GM12878 (cell line): ENCODE data around the gene CXCL12. TPM values are rescaled to one million over a fixed set of nuclear protein-coding genes. Genes with fewer than 3 reads are reported as not detected.

Source experiments
- ATAC-seq: fragments of 200-7000 bp; cut with Tn5 transposase; 3 replicates; pipeline ENCODE4 v1.9.1; 2020; ENCODE audit warnings: mild to moderate bottlenecking, moderate library complexity
- BruUV-seq: library from RNA; stranded (reverse); fragments of 400-500 nt; replicated peaks from 2 replicates; lab custom pipeline; 2021; lab: Mats Ljungman, UMichigan
- CTCF ChIA-PET: fragments of 300-600 bp; sonication (Branson Sonifier 250); formaldehyde crosslinking; extraction: SDS; loops from one replicate; lab custom pipeline; 2021; ENCODE audit warnings: inconsistent platforms; lab: Yijun Ruan, JAX
- POLR2A ChIA-PET: fragments of 350-600 bp; formaldehyde crosslinking; extraction: SDS; loops from one replicate; lab custom pipeline; 2021; ENCODE audit warnings: inconsistent platforms; lab: Charles Lee
- RAD21 ChIA-PET: fragments of 300-600 bp; sonication (Branson Sonifier 250); formaldehyde crosslinking; loops from one replicate; lab custom pipeline; 2023; ENCODE audit warnings: antibody characterized with exemption; ENCODE audit not compliant: unreplicated experiment; lab: Charles Lee
- SMC1A ChIA-PET: fragments of 300-600 bp; sonication (Branson Sonifier 250); formaldehyde crosslinking; loops from one replicate; lab custom pipeline; 2023; ENCODE audit not compliant: unreplicated experiment, uncharacterized antibody; lab: Charles Lee
- DNase-seq: peaks from one replicate; pipeline ENCODE4 v3.0.0-alpha.2; 2011; ENCODE audit warnings: low read depth, low spot score
- FAIRE-seq: peaks from 3 replicates; lab custom pipeline; 2011; peaks lifted over from hg19 to GRCh38; lab: Jason Lieb, UNC
- H2AFZ ChIP-seq: 2 replicates; pipeline ENCODE4 v1.6.0; 2011; ENCODE audit warnings: low read depth, low read length, control low read depth; ENCODE audit not compliant: control insufficient read depth
- H3K27ac ChIP-seq: 2 replicates; pipeline ENCODE4 v1.5.1; 2011; ENCODE audit warnings: control low read depth; ENCODE audit not compliant: control insufficient read depth, insufficient read depth
- H3K27me3 ChIP-seq, 2 experiments: replicated peaks in 1 of 2; 2 replicates each; pipeline versions ENCODE4 v1.6.0 to v1.6.1; 2011; ENCODE audit warnings: low read length in 1 of 2; ENCODE audit not compliant: control insufficient read depth in 2 of 2, insufficient read depth in 2 of 2
- H3K36me3 ChIP-seq, 2 experiments: 2 replicates each; pipeline ENCODE4 v1.5.1; 2011; ENCODE audit warnings: low read length in 1 of 2; ENCODE audit not compliant: control insufficient read depth in 2 of 2, insufficient read depth in 2 of 2
- H3K4me1 ChIP-seq: 2 replicates; pipeline ENCODE4 v1.6.1; 2011; ENCODE audit warnings: mild to moderate bottlenecking, low read length, moderate library complexity, mixed read lengths; ENCODE audit not compliant: control insufficient read depth, insufficient read depth
- H3K4me2 ChIP-seq: 2 replicates; pipeline ENCODE4 v1.6.0; 2011; ENCODE audit warnings: control low read depth; ENCODE audit not compliant: control insufficient read depth, insufficient read depth
- H3K4me3 ChIP-seq: fragments of 200-600 bp; sonication (generic); 2 replicates; pipeline ENCODE4 v1.5.1; 2016
- H3K79me2 ChIP-seq: 2 replicates; pipeline ENCODE4 v1.6.0; 2011; ENCODE audit warnings: low read length; ENCODE audit not compliant: control insufficient read depth, insufficient read depth
- H3K9ac ChIP-seq: 2 replicates; pipeline ENCODE4 v1.8.0; 2011; ENCODE audit warnings: low read length, control low read depth, mixed read lengths; ENCODE audit not compliant: control insufficient read depth, insufficient read depth
- H3K9me3 ChIP-seq: replicated peaks from 3 replicates; pipeline ENCODE4 v1.5.1; 2011; ENCODE audit warnings: mild to moderate bottlenecking, low read length; ENCODE audit not compliant: control insufficient read depth, insufficient read depth
- H4K20me1 ChIP-seq: 2 replicates; pipeline ENCODE4 v1.6.0; 2011; ENCODE audit not compliant: control insufficient read depth, insufficient read depth
- BRCA1 ChIP-seq: IDR thresholded peaks from 2 replicates; pipeline ENCODE4 v1.6.1; 2011; ENCODE audit warnings: low read depth, low read length, improper control_type of control experiment
- CREB1 ChIP-seq: IDR thresholded peaks from 2 replicates; pipeline ENCODE4 v1.6.1; 2012; ENCODE audit warnings: low read depth, mild to moderate bottlenecking, inconsistent platforms
- EP300 ChIP-seq, 2 experiments: fragments of 150-350 bp in 1 of 2; IDR thresholded peaks; 2 replicates each; pipeline ENCODE4 v1.6.1; 2011 to 2012; ENCODE audit warnings: low read depth in 2 of 2, low read length in 2 of 2, borderline replicate concordance in 1 of 2, improper control_type of control experiment in 1 of 2, inconsistent platforms in 1 of 2; ENCODE audit not compliant: control insufficient read depth in 1 of 2
- HDGF ChIP-seq: fragments of 450-650 bp; IDR thresholded peaks from 2 replicates; pipeline ENCODE4 v1.6.1; 2016; ENCODE audit warnings: antibody characterized with exemption
- JUNB ChIP-seq: IDR thresholded peaks from 2 replicates; pipeline ENCODE4 v1.6.1; 2016; ENCODE audit warnings: antibody characterized with exemption, mild to moderate bottlenecking
- KAT2A ChIP-seq: conservative IDR thresholded peaks from 2 replicates; pipeline ENCODE4 v1.6.1; 2011; ENCODE audit warnings: low read depth, low read length; ENCODE audit not compliant: control insufficient read depth
- MEF2A ChIP-seq: IDR thresholded peaks from 2 replicates; pipeline ENCODE4 v1.6.1; 2011; ENCODE audit warnings: low read depth, mild to moderate bottlenecking, low read length, moderate library complexity; ENCODE audit not compliant: insufficient read depth
- POLR2A ChIP-seq: IDR thresholded peaks from 2 replicates; pipeline ENCODE4 v1.6.1; 2011; ENCODE audit warnings: low read depth, mild to moderate bottlenecking, low read length
- RCOR1 ChIP-seq: conservative IDR thresholded peaks from 2 replicates; pipeline ENCODE4 v1.6.1; 2012; ENCODE audit warnings: low read depth, low read length, improper control_type of control experiment
- TAF1 ChIP-seq: IDR thresholded peaks from 2 replicates; pipeline ENCODE4 v1.6.1; 2011; ENCODE audit warnings: mild to moderate bottlenecking, low read depth, low read length, borderline replicate concordance
- WRNIP1 ChIP-seq: IDR thresholded peaks from 2 replicates; pipeline ENCODE4 v1.6.1; 2011; ENCODE audit warnings: low read depth, low read length, improper control_type of control experiment, borderline replicate concordance
- WGBS: methylation state at CpG from one replicate; pipeline ENCODE4 v1.1.6; 2016; ENCODE audit warnings: low lambda C conversion rate; ENCODE audit not compliant: insufficient replicate concordance, insufficient coverage; ENCODE audit errors: missing lambda C conversion rate; 5-methylcytosine and 5-hydroxymethylcytosine counted together
- in situ Hi-C: fragments of 300-500 bp; cut with MboI; formaldehyde crosslinking; loops from 9 replicates; pipeline ENCODE4 v1.14.3; 2018; ENCODE audit warnings: mixed read lengths
- intact Hi-C: fragments of 100-400 bp; cut with micrococcal nuclease; formaldehyde crosslinking; loops from one replicate; pipeline ENCODE4 v1.14.2; 2022; ENCODE audit not compliant: unreplicated experiment
- polyA plus RNA-seq, 11 experiments: library from polyadenylated mRNA; depleted of rRNA in 4 of 11; unstranded in 6 of 11; stranded (reverse) in 5 of 11; fragments of >200 nt; fragmentation: Nextera tagmentation in 4 of 11; fragmentation: Illumina TruSeq in 1 of 11; extraction: Ambion mirVana in 4 of 11; extraction: Trizol in 1 of 11; gene quantifications; 1 replicate in 1 of 11; 2 replicates in 10 of 11; pipeline versions ENCODE4 v1.2.1 to v1.2.3, GENCODE V29; 2011 to 2016; ENCODE audit warnings: inconsistent platforms in 2 of 11, missing spikeins in 2 of 11, low read depth in 1 of 11
- total RNA-seq, 4 experiments: library from RNA; depleted of rRNA in 3 of 4; stranded (reverse); fragments of >200 nt in 3 of 4; fragmentation: Illumina TruSeq in 1 of 4; extraction: Trizol in 1 of 4; gene quantifications; 2 replicates each; pipeline versions ENCODE4 v1.2.1 to v1.2.3, GENCODE V29; 2013 to 2021
- TF ChIP-seq, protein P1 (sequence below): fragments of 450-650 bp; IDR thresholded peaks from 2 replicates; pipeline ENCODE4 v1.6.1; 2018; ENCODE audit warnings: borderline replicate concordance, mild to moderate bottlenecking; ENCODE audit not compliant: partially characterized antibody
- TF ChIP-seq, protein P2 (sequence below): fragments of 150-350 bp; IDR thresholded peaks from 2 replicates; pipeline ENCODE4 v1.6.1; 2014; ENCODE audit warnings: mild to moderate bottlenecking, low read depth, low read length

Gene CXCL12
- total and polyA plus RNA-seq, 10 of the 15 experiments (the other 5 are each of a cell fraction or from before 2014, with no cell fraction given): 0.03 to 4.5 (median 0.53) TPM

DNA sequence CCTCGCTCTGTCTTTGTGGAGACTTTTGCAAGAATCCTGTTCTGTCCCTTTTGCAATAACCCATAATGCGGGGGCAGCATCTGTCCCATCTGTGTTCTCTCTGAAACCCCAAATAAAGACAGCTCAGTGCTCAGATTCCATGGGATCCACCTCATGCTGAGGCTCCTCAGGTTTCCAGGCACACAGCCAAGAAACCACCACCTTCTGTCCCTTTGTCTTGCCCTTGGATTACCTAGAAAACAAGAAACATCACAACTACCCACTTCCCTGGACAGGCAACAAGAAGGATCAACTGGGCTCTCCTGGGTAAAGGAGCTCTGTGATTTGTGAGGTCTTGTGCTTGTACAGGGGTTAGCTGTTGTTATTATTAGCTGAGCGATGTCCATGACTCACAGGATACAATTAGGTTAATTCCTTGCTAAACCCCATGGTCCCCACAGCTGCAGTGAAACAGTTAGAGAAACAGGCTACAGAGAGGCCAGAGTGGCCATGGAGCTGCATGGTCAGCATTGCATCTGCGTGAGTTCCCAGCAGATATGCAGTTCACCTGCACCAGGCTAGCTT, 50.2 kb downstream of the CXCL12 start:
- in situ Hi-C loops: no loop called here
- FAIRE-seq: no peak

DNA sequence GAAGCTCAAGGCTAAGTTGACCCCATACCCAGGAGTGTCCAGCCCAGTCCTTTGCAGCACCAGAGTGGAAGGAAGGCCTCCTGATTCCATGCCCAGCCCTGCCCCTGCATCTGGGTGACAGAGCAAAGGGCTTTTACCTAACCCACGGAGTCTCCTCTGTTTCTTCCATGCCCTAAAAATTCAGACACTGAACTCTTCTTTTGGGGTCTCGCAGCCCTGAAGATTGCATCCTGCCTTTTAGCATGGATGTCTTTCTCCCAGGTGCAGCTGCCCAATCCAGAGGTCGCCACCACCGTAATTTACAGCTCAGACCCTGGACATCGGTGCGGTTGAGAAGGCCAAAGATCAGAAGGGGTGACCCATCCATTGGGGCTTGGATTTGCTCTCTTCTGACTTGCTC, 50.8 kb downstream of the CXCL12 start:
- intact Hi-C loops: no loop called here
- Histone ChIP-seq H3K9ac (no peak overlapping the region), H3K27me3 (no peaks in the 10 kb centered on the region), H2AFZ (no peak overlapping the region), H3K9me3 (no peaks in the 10 kb centered on the region), H3K36me3 (no peaks in the 10 kb centered on the region), H3K4me1 (no peaks in the 10 kb centered on the region), H3K4me2 (no peak overlapping the region), H3K79me2 (no peaks in the 10 kb centered on the region), H3K4me3 (no peak overlapping the region), H4K20me1 (no peaks in the 10 kb centered on the region), H3K27ac (no peak overlapping the region)
- DNase-seq (no peak), ATAC-seq (no peak), FAIRE-seq (no peak)
- in situ Hi-C loops: no loop called here
- POLR2A ChIA-PET: no interaction called here
- 66% methylated on average over 6 of the region's 6 CpGs for WGBS
- BruUV-seq: no TSS peak
- SMC1A ChIA-PET: interaction anchor here (1.2 to 1.5 kb wide), 2 partner anchors 32 to 33 kb away, joined by 3 to 4 read pairs; no protein-coding TSS in a partner anchor
- RAD21 ChIA-PET: interaction anchor here (1.4 kb wide), 1 partner anchor 26 kb away, joined by 4 read pairs; no protein-coding TSS in a partner anchor
- CTCF ChIA-PET: no interaction called here
- TF ChIP-seq, protein P1, sequence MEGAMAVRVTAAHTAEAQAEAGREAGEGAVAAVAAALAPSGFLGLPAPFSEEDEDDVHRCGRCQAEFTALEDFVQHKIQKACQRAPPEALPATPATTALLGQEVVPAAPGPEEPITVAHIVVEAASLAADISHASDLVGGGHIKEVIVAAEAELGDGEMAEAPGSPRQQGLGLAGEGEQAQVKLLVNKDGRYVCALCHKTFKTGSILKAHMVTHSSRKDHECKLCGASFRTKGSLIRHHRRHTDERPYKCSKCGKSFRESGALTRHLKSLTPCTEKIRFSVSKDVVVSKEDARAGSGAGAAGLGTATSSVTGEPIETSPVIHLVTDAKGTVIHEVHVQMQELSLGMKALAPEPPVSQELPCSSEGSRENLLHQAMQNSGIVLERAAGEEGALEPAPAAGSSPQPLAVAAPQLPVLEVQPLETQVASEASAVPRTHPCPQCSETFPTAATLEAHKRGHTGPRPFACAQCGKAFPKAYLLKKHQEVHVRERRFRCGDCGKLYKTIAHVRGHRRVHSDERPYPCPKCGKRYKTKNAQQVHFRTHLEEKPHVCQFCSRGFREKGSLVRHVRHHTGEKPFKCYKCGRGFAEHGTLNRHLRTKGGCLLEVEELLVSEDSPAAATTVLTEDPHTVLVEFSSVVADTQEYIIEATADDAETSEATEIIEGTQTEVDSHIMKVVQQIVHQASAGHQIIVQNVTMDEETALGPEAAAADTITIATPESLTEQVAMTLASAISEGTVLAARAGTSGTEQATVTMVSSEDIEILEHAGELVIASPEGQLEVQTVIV: no peak
- TF ChIP-seq TAF1 (no peak), WRNIP1 (no peak), CREB1 (no peak), MEF2A (no peak), JUNB (no peak), KAT2A (no peak), EP300 (IDR thresholded peaks at IDR 0.05; ENCODE audit: borderline replicate concordance in 1 of 2, control insufficient read depth in 1 of 2, low read depth in 2 of 2, low read length in 2 of 2) (no peak), HDGF (no peak), BRCA1 (no peak), RCOR1 (no peak), POLR2A (no peak)
- TF ChIP-seq, protein P2, sequence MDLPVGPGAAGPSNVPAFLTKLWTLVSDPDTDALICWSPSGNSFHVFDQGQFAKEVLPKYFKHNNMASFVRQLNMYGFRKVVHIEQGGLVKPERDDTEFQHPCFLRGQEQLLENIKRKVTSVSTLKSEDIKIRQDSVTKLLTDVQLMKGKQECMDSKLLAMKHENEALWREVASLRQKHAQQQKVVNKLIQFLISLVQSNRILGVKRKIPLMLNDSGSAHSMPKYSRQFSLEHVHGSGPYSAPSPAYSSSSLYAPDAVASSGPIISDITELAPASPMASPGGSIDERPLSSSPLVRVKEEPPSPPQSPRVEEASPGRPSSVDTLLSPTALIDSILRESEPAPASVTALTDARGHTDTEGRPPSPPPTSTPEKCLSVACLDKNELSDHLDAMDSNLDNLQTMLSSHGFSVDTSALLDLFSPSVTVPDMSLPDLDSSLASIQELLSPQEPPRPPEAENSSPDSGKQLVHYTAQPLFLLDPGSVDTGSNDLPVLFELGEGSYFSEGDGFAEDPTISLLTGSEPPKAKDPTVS: no peak

More for the DNA sequence above, 50.2 kb downstream of the CXCL12 start:
- ChIA-PET POLR2A (no interaction called here), RAD21 (interaction anchor here (1.4 kb wide), 1 partner anchor 26 kb away, joined by 4 read pairs; no protein-coding TSS in a partner anchor), SMC1A (interaction anchor here (1.1 to 1.5 kb wide), 3 partner anchors 26 to 33 kb away, joined by 3 to 4 read pairs (median 3); no protein-coding TSS in a partner anchor), CTCF (no interaction called here)
- H3K27ac ChIP-seq: no peak overlapping the region
- BruUV-seq: no TSS peak
- ATAC-seq (no peak), DNase-seq (no peak)
- no peak overlapping the region for H3K9ac ChIP-seq
- 36% methylated on average over 4 of the region's 4 CpGs for WGBS
- no peak overlapping the region for H2AFZ ChIP-seq
- H3K79me2 ChIP-seq: no peaks in the 10 kb centered on the region
- intact Hi-C loops: loop anchor here (5.0 kb wide), 1 partner anchor 53 kb away; the partner anchor contains the start of gene CXCL12
- no peak overlapping the region for H3K4me3 ChIP-seq
- no peak for TF ChIP-seq EP300 (IDR thresholded peaks at IDR 0.05; ENCODE audit: borderline replicate concordance in 1 of 2, control insufficient read depth in 1 of 2, low read depth in 2 of 2, low read length in 2 of 2)
- TF ChIP-seq RCOR1: no peak
- no peaks in the 10 kb centered on the region for H3K36me3 ChIP-seq
- no peaks in the 10 kb centered on the region for H3K9me3 ChIP-seq
- H4K20me1 ChIP-seq: no peaks in the 10 kb centered on the region
- no peaks in the 10 kb centered on the region for H3K27me3 ChIP-seq
- no peaks in the 10 kb centered on the region for H3K4me1 ChIP-seq
- no peak overlapping the region for H3K4me2 ChIP-seq
